OCI-LY3 (cell line): ENCODE data around the gene CHMP4A.
A peak's percentile ranks its signal among the peaks of the same experiment; 100 is the strongest.

ENCODE experiments used
- H2AFZ ChIP-seq: fragments of 200-600, 300-600 bp; shearing (Covaris generic); 2 replicates; pipeline ENCODE4 v1.6.0; 2014; ENCODE audit warnings: antibody characterized with exemption, low read depth, low read length
- H3K27ac ChIP-seq: fragments of 200-600, 300-600 bp; sonication (generic); 2 replicates; pipeline ENCODE4 v1.5.1; 2014; ENCODE audit warnings: mild to moderate bottlenecking, low read length, moderate library complexity, mixed read lengths
- H3K27me3 ChIP-seq: fragments of 200-600, 300-600 bp; sonication (generic); 2 replicates; pipeline ENCODE4 v1.6.1; 2014; ENCODE audit warnings: low read depth, low read length, mixed read lengths
- H3K36me3 ChIP-seq: fragments of 200-600, 300-600 bp; sonication (generic); replicated peaks from 2 replicates; pipeline ENCODE3; 2014; ENCODE audit warnings: low read depth, low read length, mixed read lengths
- H3K4me1 ChIP-seq: fragments of 300-600, 200-600 bp; sonication (generic); 2 replicates; pipeline ENCODE4 v1.6.1; 2014; ENCODE audit warnings: low read length, mixed read lengths
- H3K4me2 ChIP-seq: fragments of 200-600, 300-600 bp; sonication (generic); 2 replicates; pipeline ENCODE4 v1.6.1; 2014; ENCODE audit warnings: low read length, mixed read lengths
- H3K4me3 ChIP-seq: fragments of 300-600, 200-600 bp; sonication (generic); 2 replicates; pipeline ENCODE4 v1.5.1; 2014; ENCODE audit warnings: antibody characterized with exemption, mild to moderate bottlenecking, low read length, moderate library complexity
- H3K79me2 ChIP-seq: fragments of 300-600, 200-600 bp; shearing (Covaris generic); 2 replicates; pipeline ENCODE4 v1.6.1; 2014; ENCODE audit warnings: mild to moderate bottlenecking, low read length, mixed read lengths
- H3K9ac ChIP-seq: fragments of 300-600, 200-600 bp; shearing (Covaris generic); 2 replicates; pipeline ENCODE4 v1.6.0; 2014; ENCODE audit warnings: mild to moderate bottlenecking, low read length, moderate library complexity
- H3K9me3 ChIP-seq: fragments of 200-600, 300-600 bp; shearing (Covaris generic); 2 replicates; pipeline ENCODE4 v1.6.1; 2014; ENCODE audit warnings: low read length, mixed read lengths; ENCODE audit not compliant: insufficient read depth
- H4K20me1 ChIP-seq: fragments of 200-600, 300-600 bp; sonication (generic); 2 replicates; pipeline ENCODE4 v1.6.1; 2016; ENCODE audit warnings: low read length, mixed read lengths; ENCODE audit not compliant: insufficient read depth
- EZH2phosphoT487 ChIP-seq: fragments of 200-600 bp; shearing (Covaris generic); IDR thresholded peaks from 2 replicates; pipeline ENCODE4 v1.6.1; 2018; ENCODE audit warnings: antibody characterized with exemption, mixed run types, low read depth
- TF ChIP-seq, protein P1 (sequence below): fragments of 200-600, 300-600 bp; sonication (generic); IDR thresholded peaks from 2 replicates; pipeline ENCODE4 v1.5.1; 2014; ENCODE audit warnings: antibody characterized with exemption, low read length, low read depth

The CHMP4A gene

DNA sequence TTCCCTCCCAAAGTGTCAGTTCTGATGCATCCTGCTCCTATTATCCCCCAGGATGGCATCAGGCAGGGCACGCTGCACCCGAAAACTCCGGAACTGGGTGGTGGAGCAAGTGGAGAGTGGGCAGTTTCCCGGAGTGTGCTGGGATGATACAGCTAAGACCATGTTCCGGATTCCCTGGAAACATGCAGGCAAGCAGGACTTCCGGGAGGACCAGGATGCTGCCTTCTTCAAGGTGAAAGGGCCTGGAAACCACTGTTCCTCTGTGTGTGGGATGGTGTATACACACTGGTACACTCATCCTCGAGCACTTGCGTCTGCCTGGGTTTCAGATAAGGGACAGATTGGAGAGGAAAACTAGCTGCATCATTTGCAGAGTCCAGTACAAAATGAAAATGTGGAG is 51.2 kb downstream of the CHMP4A start:
- no peaks in the 10 kb centered on the region for H3K9me3 ChIP-seq
- no peaks in the 10 kb centered on the region for H3K27me3 ChIP-seq
- peak overlapping the region; percentile 90 for H3K9ac ChIP-seq
- H3K27ac ChIP-seq = peak overlapping the region; percentile 83
- H2AFZ ChIP-seq = no peak overlapping the region
- peaks cover 53% of the 10 kb centered on the region for H3K36me3 ChIP-seq
- peaks cover 20% of the 10 kb centered on the region for H3K79me2 ChIP-seq
- H4K20me1 ChIP-seq = no peaks in the 10 kb centered on the region
- TF ChIP-seq EZH2phosphoT487 = no peak
- TF ChIP-seq, protein P1, sequence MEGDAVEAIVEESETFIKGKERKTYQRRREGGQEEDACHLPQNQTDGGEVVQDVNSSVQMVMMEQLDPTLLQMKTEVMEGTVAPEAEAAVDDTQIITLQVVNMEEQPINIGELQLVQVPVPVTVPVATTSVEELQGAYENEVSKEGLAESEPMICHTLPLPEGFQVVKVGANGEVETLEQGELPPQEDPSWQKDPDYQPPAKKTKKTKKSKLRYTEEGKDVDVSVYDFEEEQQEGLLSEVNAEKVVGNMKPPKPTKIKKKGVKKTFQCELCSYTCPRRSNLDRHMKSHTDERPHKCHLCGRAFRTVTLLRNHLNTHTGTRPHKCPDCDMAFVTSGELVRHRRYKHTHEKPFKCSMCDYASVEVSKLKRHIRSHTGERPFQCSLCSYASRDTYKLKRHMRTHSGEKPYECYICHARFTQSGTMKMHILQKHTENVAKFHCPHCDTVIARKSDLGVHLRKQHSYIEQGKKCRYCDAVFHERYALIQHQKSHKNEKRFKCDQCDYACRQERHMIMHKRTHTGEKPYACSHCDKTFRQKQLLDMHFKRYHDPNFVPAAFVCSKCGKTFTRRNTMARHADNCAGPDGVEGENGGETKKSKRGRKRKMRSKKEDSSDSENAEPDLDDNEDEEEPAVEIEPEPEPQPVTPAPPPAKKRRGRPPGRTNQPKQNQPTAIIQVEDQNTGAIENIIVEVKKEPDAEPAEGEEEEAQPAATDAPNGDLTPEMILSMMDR = no peak
- H3K4me1 ChIP-seq = peaks cover 15% of the 10 kb centered on the region
- peak overlapping the region; percentile 85 for H3K4me2 ChIP-seq
- peak overlapping the region; percentile 80 for H3K4me3 ChIP-seq

DNA sequence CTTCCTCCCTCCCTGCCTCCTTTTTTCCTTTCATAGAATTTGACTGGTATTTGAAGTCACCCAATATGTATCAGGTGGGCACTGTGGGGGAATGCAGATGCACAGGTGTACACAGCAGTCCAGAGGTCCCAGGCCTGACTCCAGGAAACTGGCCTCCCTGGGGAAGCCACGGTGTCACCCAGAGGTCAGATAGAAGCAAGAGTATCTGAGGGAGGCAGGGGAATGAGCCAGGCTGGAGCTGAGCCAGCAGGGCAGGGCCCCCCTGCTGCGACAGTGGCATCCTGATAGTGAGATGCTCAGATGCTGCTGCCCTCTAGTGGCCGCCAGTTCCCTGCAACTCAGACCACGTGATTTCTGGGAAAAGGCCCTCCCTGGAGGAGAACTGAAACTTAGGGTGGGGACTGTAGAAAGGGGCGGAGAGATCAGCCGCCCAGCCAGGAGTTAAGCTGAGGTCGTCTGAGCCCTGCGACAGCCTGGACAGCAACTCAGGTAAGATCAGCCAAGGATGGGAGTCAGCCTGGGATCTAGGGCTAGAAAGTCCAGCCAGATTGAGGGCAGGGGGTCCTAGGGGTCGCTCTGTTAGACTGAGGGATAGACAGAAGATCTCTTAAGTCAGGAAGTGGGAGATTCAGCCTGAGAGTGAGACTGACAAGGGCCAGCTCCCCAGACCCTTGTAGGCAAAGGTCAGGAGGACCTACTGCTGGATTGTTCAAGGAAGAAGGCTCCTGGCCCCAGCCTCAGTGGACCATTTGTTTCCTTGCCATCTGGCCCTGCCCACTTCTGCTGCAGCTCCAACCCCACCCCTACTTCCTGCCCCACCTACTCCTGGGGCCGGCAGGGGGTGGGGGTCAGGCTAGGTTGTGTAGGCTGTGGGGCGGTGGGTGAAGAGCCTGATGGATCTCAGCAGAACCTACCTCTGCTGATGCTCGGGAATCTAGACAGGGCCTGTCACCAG is 52.2 kb downstream of the CHMP4A start, which contains the start of gene IRF9:
TSS of gene IRF9 (plus strand) at position 416 of the 955 bp plus-strand sequence. CDS start 880 bp downstream, outside the sequence.
- Histone ChIP-seq H3K36me3 (peaks cover 54% of the 10 kb centered on the region), H3K79me2 (peaks cover 20% of the 10 kb centered on the region), H2AFZ (no peak within 1 kb of the TSS; the same call in 1 of the 2 replicates), H3K9ac (peak within 1 kb of the TSS; percentile 90), H3K27ac (peak within 1 kb of the TSS; percentile 83), H3K4me3 (peak within 1 kb of the TSS; percentile 80), H4K20me1 (no peaks in the 10 kb centered on the region), H3K27me3 (no peaks in the 10 kb centered on the region), H3K4me2 (peak within 1 kb of the TSS; percentile 85), H3K9me3 (no peaks in the 10 kb centered on the region), H3K4me1 (peaks cover 15% of the 10 kb centered on the region)
- TF ChIP-seq EZH2phosphoT487 = no peak
- TF ChIP-seq, protein P1 = peak; percentile 91

DNA sequence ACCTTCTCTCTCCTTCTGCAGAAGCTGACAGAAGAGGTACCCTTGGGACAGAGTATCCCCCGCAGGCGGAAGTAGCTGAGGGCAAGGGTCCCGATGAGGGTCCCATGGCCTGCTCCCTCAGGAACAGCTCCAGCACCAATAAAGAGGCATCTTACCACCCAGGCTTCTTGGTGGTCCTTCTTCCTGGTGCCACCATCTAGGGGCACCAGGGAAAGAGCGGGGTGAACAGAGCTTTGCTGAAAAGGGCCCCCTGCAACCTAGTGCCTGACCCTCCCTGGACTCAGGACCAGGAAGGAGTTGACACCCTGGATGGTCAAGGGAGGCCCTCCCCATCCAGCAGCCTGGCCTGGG is 52.8 kb downstream of the CHMP4A start:
- Histone ChIP-seq H3K4me3 (no peak overlapping the region), H2AFZ (no peak overlapping the region), H3K79me2 (peaks cover 20% of the 10 kb centered on the region), H3K4me1 (peaks cover 15% of the 10 kb centered on the region), H3K4me2 (peak overlapping the region; percentile 42), H3K27ac (peak overlapping the region; percentile 72), H3K27me3 (no peaks in the 10 kb centered on the region), H3K9ac (peak overlapping the region; percentile 47; the same call in 1 of the 2 replicates), H3K9me3 (no peaks in the 10 kb centered on the region), H4K20me1 (no peaks in the 10 kb centered on the region), H3K36me3 (peaks cover 54% of the 10 kb centered on the region)
- no peak for TF ChIP-seq EZH2phosphoT487
- TF ChIP-seq, protein P1 = no peak

DNA sequence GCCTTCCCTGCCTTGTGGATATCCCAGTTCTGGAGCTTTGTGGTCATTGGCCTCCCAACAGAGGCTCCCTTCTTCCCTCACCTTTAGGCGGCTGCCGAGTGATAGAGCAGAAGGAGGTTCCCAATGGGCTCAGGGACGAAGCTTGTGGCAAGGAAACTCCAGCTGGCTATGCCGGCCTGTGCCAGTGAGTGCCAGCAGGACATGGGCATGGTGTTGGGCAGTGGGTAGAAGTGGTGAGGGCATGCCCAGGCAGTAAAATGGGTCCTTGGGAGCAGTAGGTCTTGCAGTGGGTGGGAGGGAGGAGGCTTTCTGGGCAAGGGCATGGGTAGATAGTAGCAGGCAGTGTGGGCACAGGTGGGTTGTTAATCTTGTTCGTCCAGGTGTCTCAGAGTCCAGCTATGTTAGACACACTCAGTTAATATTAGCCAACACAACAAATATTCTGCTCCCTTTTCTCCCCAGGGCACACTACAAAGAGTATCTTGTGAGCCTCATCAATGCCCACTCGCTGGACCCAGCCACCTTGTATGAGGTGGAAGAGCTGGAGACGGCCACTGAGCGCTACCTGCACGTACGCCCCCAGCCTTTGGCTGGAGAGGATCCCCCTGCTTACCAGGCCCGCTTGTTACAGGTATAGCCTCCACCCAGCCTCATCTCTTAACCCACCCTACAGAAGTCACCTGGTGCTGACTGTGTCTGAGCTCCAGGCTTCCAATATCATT is 53.4 kb downstream of the CHMP4A start:
- Histone ChIP-seq H3K4me3 (no peak overlapping the region), H3K9me3 (no peaks in the 10 kb centered on the region), H3K79me2 (peaks cover 20% of the 10 kb centered on the region), H3K4me1 (peaks cover 15% of the 10 kb centered on the region), H3K27ac (peak overlapping the region; percentile 72), H3K27me3 (no peaks in the 10 kb centered on the region), H3K9ac (no peak overlapping the region), H2AFZ (no peak overlapping the region), H4K20me1 (no peaks in the 10 kb centered on the region), H3K4me2 (no peak overlapping the region), H3K36me3 (peaks cover 54% of the 10 kb centered on the region)
- TF ChIP-seq EZH2phosphoT487 = no peak
- TF ChIP-seq, protein P1 = no peak
